PC-3 (cell line): ENCODE results near the gene NUDT15. TPM values are rescaled to one million over a fixed set of nuclear protein-coding genes. Genes with fewer than 3 reads are reported as not detected.

Source experiments
- ATAC-seq: fragments of 200-7000 bp; cut with Tn5 transposase; 2 replicates; pipeline ENCODE4 v1.9.1; 2020; ENCODE audit warnings: mild to moderate bottlenecking, moderate library complexity
- BruUV-seq: library from RNA; stranded (reverse); fragments of 400-500 nt; replicated peaks from 2 replicates; lab custom pipeline; 2021; lab: Mats Ljungman, UMichigan
- CTCF ChIA-PET: fragments of 300-600 bp; sonication (Branson Sonifier 250); formaldehyde crosslinking; loops from one replicate; lab custom pipeline; 2022; ENCODE audit warnings: antibody characterized with exemption; lab: Charles Lee
- POLR2A ChIA-PET: fragments of 300-600 bp; sonication (Branson Sonifier 250); formaldehyde crosslinking; loops from one replicate; lab custom pipeline; 2022; ENCODE audit warnings: antibody characterized with exemption; ENCODE audit not compliant: unreplicated experiment; lab: Charles Lee
- DNase-seq: peaks from one replicate; pipeline ENCODE4 v3.0.0-alpha.2; 2015
- H2AFZ ChIP-seq: fragments of 300-600 bp; sonication (generic); 2 replicates; pipeline ENCODE4 v1.6.0; 2016; ENCODE audit warnings: antibody characterized with exemption, low read length
- H3F3A ChIP-seq: fragments of 300-600 bp; sonication (generic); one replicate; pipeline ENCODE4 v1.6.0; 2017; ENCODE audit warnings: antibody characterized with exemption, low read length, control low read depth, mild to moderate bottlenecking; ENCODE audit not compliant: unreplicated experiment
- H3K27ac ChIP-seq: fragments of 300-600 bp; sonication (generic); 2 replicates; pipeline ENCODE4 v1.5.1; 2016; ENCODE audit warnings: mild to moderate bottlenecking, low read length
- H3K27me3 ChIP-seq: fragments of 300-600 bp; sonication (generic); 2 replicates; pipeline ENCODE4 v1.6.1; 2016; ENCODE audit warnings: low read length, mixed read lengths
- H3K36me3 ChIP-seq: fragments of 300-600 bp; sonication (generic); 2 replicates; pipeline ENCODE4 v1.6.1; 2016; ENCODE audit warnings: low read depth, mixed run types, low read length, mixed read lengths
- H3K4me1 ChIP-seq: fragments of 300-600 bp; sonication (generic); 2 replicates; pipeline ENCODE4 v1.5.1; 2016; ENCODE audit warnings: low read length; ENCODE audit not compliant: insufficient read depth
- H3K4me2 ChIP-seq: fragments of 300-600 bp; sonication (generic); 2 replicates; pipeline ENCODE4 v1.6.0; 2016; ENCODE audit warnings: low read length
- H3K4me3 ChIP-seq: fragments of 300-600 bp; sonication (generic); 2 replicates; pipeline ENCODE4 v1.5.1; 2016; ENCODE audit warnings: mild to moderate bottlenecking, low read length, mixed read lengths
- H3K79me2 ChIP-seq: fragments of 300-600 bp; sonication (generic); 2 replicates; pipeline ENCODE4 v1.6.1; 2017; ENCODE audit warnings: low read length, mixed read lengths
- H3K9ac ChIP-seq: fragments of 300-600 bp; sonication (generic); 2 replicates; pipeline ENCODE4 v1.6.0; 2016; ENCODE audit warnings: mild to moderate bottlenecking, low read length
- H3K9me2 ChIP-seq: fragments of 300-600 bp; sonication (generic); replicated peaks from 2 replicates; pipeline ENCODE4 v1.6.1; 2016; ENCODE audit warnings: mixed run types, low read length, mixed read lengths
- H3K9me3 ChIP-seq: fragments of 300-600 bp; sonication (generic); 2 replicates; pipeline ENCODE4 v1.6.1; 2016; ENCODE audit warnings: low read length, mixed read lengths
- H4K20me1 ChIP-seq: fragments of 300-600 bp; sonication (generic); 2 replicates; pipeline ENCODE4 v1.6.1; 2016; ENCODE audit warnings: low read length, mixed read lengths
- CTCF ChIP-seq: fragments of 300-600 bp; sonication (generic); conservative IDR thresholded peaks from 2 replicates; pipeline ENCODE4 v1.5.1; 2017; ENCODE audit warnings: antibody characterized with exemption, low read depth, mild to moderate bottlenecking, low read length
- EZH2 ChIP-seq: fragments of 300-600 bp; sonication (generic); IDR thresholded peaks from one replicate; pipeline ENCODE4 v1.6.1; 2017; ENCODE audit warnings: antibody characterized with exemption, mild to moderate bottlenecking, low read length; ENCODE audit not compliant: unreplicated experiment
- EZH2phosphoT487 ChIP-seq: fragments of 300-600 bp; sonication (generic); IDR thresholded peaks from 2 replicates; pipeline ENCODE4 v1.6.1; 2018; ENCODE audit warnings: mild to moderate bottlenecking, antibody characterized with exemption, low read length, borderline replicate concordance
- intact Hi-C: fragments of 100-400 bp; cut with micrococcal nuclease; formaldehyde crosslinking; loops from 2 replicates; pipeline ENCODE4 v1.9.0; 2023
- total RNA-seq: library from RNA; depleted of rRNA; stranded (reverse); fragments of >200 nt; gene quantifications from 2 replicates; pipeline ENCODE4 v1.2.3, GENCODE V29; 2014

The NUDT15 gene
- total RNA-seq, 1 experiment from 2014 or later = 27.0 TPM

GRCh38 chr13:48081739-48082138 is 44.2 kb downstream of the NUDT15 start:
- Histone ChIP-seq H3K36me3 (peaks cover 39% of the 10 kb centered on the region; the same call in 1 of the 2 replicates), H3K79me2 (no peaks in the 10 kb centered on the region), H3K27me3 (no peaks in the 10 kb centered on the region), H2AFZ (no peak overlapping the region), H3K4me2 (no peak overlapping the region), H3K9me3 (no peaks in the 10 kb centered on the region), H3F3A (no peaks in the 10 kb centered on the region), H3K4me3 (no peak overlapping the region), H3K9ac (no peak overlapping the region), H3K9me2 (no peaks in the 10 kb centered on the region), H4K20me1 (no peaks in the 10 kb centered on the region), H3K27ac (no peak overlapping the region), H3K4me1 (no peaks in the 10 kb centered on the region)
- intact Hi-C loops = no loop called here
- BruUV-seq = no TSS peak
- ChIA-PET POLR2A (no interaction called here), CTCF (no interaction called here)
- ATAC-seq = no peak
- DNase-seq = no peak
- TF ChIP-seq EZH2phosphoT487 = no peak
- no peak for TF ChIP-seq CTCF
- no peak for TF ChIP-seq EZH2

DNA sequence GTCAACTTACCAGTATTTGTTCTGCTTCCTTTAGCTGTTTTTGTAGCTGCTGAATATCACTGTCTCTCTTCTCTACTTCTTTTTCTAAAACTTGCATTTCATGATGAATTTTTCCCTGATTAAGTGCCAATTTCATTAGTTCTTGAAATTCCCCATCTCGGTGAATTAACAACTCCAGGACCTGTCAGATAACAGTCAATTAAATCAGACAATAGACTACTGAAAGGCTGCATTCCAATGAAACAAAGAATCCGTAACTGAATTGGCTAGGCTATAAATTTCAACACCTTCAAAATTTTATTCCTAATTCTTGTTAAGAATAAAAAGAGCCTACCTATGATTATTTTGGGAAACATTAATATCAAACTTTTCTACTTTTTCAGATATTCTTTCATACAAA is 48.7 kb downstream of the NUDT15 start:
- CTCF ChIA-PET = no interaction called here
- H4K20me1 ChIP-seq = peaks cover 19% of the 10 kb centered on the region; the same call in 1 of the 2 replicates

More for the DNA sequence above, 48.7 kb downstream of the NUDT15 start:
- no peak overlapping the region for H2AFZ ChIP-seq
- H3K79me2 ChIP-seq = peaks cover 37% of the 10 kb centered on the region
- no peak overlapping the region for H3K27ac ChIP-seq
- H3F3A ChIP-seq = no peaks in the 10 kb centered on the region
- no peak overlapping the region for H3K4me2 ChIP-seq
- ATAC-seq = no peak
- no peak for DNase-seq
- H3K9me3 ChIP-seq = no peaks in the 10 kb centered on the region
- H3K27me3 ChIP-seq = no peaks in the 10 kb centered on the region
- intact Hi-C loops = no loop called here
- no peak overlapping the region for H3K4me3 ChIP-seq
- no peaks in the 10 kb centered on the region for H3K4me1 ChIP-seq
- H3K36me3 ChIP-seq = peaks cover 16% of the 10 kb centered on the region; the same call in 1 of the 2 replicates
- no TSS peak for BruUV-seq
- POLR2A ChIA-PET = no interaction called here
- TF ChIP-seq EZH2phosphoT487 (no peak), EZH2 (no peak), CTCF (no peak)
- no peaks in the 10 kb centered on the region for H3K9me2 ChIP-seq
- no peak overlapping the region for H3K9ac ChIP-seq
